Activated naive CD4-positive, alpha-beta T cell treated with anti-CD3 and anti-CD28 coated beads for 36 hours (primary cell): ENCODE results near the gene RHOA. TPM values are rescaled to one million over a fixed set of nuclear protein-coding genes. Genes with fewer than 3 reads are reported as not detected.
A peak's percentile ranks its signal among the peaks of the same experiment; 100 is the strongest.

ENCODE experiments used
- CTCF ChIA-PET: fragments of 350-600 bp; sonication (Branson Sonifier 250); formaldehyde crosslinking; loops from one replicate; lab custom pipeline; 2021; ENCODE audit warnings: antibody characterized with exemption; lab: Charles Lee
- DNase-seq: peaks from one replicate; pipeline ENCODE4 v3.0.0-alpha.2; 2020
- H3K27ac Mint-ChIP-seq: one replicate; pipeline ENCODE4 v1.8.0; 2021; ENCODE audit warnings: mild to moderate bottlenecking, mixed read lengths
- H3K27me3 Mint-ChIP-seq: one replicate; pipeline ENCODE4 v1.8.0; 2021; ENCODE audit warnings: low read depth, mixed read lengths
- H3K36me3 Mint-ChIP-seq: one replicate; pipeline ENCODE4 v1.8.0; 2021; ENCODE audit warnings: low read depth, mixed read lengths
- H3K4me1 Mint-ChIP-seq: one replicate; pipeline ENCODE4 v1.8.0; 2021; ENCODE audit warnings: low read depth, mixed read lengths
- H3K4me3 Mint-ChIP-seq: one replicate; pipeline ENCODE4 v1.8.0; 2021; ENCODE audit warnings: mild to moderate bottlenecking, moderate library complexity, mixed read lengths
- H3K9me3 Mint-ChIP-seq: one replicate; pipeline ENCODE4 v1.8.0; 2021; ENCODE audit warnings: mixed read lengths
- intact Hi-C: fragments of 100-400 bp; cut with micrococcal nuclease; formaldehyde crosslinking; loops from one replicate; pipeline ENCODE4 v1.15.1; 2023
- total RNA-seq, 2 experiments: library from RNA; stranded (reverse); gene quantifications; one replicate each; pipeline ENCODE4 v1.2.3, GENCODE V29; 2021

Gene RHOA
- total RNA-seq, 2 experiments from 2014 or later, result 463 to 491 TPM

DNA sequence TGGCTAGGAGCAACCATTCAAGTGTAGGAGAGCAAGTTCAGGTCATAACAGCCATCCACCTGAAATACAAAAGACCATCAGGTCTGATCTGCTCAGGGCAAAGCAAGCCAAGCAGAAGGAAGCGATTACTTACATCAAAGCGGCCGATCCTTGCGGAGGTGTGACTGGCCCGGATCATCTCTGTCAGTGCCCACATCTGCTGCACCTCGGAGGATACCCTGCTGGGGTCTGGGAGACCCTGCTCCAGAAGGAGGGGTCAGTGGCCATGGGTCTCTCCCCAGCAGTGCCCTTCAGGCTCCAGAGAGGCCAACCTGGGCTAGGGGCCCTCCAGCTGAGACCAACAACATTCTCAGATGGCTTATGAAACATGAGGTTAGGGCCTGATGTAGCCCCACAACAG is 13.0 kb upstream of the RHOA start:
- no peak overlapping the region for H3K27ac Mint-ChIP-seq
- CTCF ChIA-PET, result interaction anchor here (0.9 to 1.6 kb wide), 2 partner anchors 9 to 85 kb away, joined by 3 to 6 read pairs; partner anchors contain the start of gene USP4
- H3K27me3 Mint-ChIP-seq, result no peaks in the 10 kb centered on the region
- no peak for DNase-seq
- peaks cover 43% of the 10 kb centered on the region for H3K4me1 Mint-ChIP-seq
- no peaks in the 10 kb centered on the region for H3K9me3 Mint-ChIP-seq
- H3K4me3 Mint-ChIP-seq, result no peak overlapping the region
- peaks cover 3% of the 10 kb centered on the region for H3K36me3 Mint-ChIP-seq
- intact Hi-C loops, result no loop called here

DNA sequence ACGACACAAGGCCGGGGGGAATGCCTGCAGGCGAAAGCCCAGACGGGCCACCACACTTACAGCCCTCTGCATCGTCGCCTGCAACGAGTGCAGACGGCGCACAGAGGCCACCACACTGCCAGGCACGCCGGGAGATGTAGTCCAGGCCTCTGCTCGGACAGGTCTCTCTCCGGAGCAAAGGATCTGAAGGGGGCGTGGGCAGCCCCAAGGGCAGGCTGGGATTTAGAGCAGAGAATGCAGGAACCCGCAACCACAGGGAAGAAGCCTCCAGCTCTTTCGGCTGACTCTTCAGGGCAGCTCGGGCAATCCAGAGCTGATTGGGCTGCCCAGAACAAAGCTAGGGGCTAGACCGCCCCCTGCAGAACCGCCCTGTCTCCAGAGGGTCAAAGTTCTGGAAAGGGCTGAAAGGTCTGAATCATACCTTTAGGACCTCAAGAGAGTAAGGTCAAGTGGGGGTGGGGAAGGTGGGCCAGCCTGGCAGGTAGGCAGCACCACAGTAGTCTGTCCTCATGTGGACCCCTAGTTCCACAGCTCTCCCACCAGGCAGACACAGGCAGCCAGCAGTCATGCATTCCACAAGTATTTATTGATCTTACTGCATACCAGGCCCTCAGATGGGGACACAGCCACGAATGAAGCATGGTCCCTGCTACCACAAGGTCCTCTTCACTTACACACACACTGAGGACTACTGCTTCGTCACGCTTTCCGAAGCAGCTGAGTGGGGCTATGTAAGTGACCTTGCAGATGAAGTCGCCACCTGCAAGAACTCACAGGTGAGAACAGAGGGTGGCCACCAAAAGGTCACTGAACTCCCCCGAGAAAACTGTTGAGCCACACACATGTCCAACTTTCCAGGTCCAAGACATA is 10.8 kb upstream of the RHOA start, which contains the start of gene AMT:
Gene AMT, minus strand, starts transcription at position 95 of the 870 bp plus-strand sequence. Its CDS starts 23 bp downstream, at position 72.
- H3K4me3 Mint-ChIP-seq, result no peak within 1 kb of the TSS
- no peaks in the 10 kb centered on the region for H3K9me3 Mint-ChIP-seq
- CTCF ChIA-PET, result interaction anchor here (0.6 kb wide), 1 partner anchor 29 kb away, joined by 3 read pairs; no protein-coding TSS in a partner anchor
- peaks cover 44% of the 10 kb centered on the region for H3K4me1 Mint-ChIP-seq
- no peak for DNase-seq
- peaks cover 5% of the 10 kb centered on the region for H3K36me3 Mint-ChIP-seq
- no peak within 1 kb of the TSS for H3K27ac Mint-ChIP-seq
- intact Hi-C loops, result no loop called here
- H3K27me3 Mint-ChIP-seq, result no peaks in the 10 kb centered on the region

DNA sequence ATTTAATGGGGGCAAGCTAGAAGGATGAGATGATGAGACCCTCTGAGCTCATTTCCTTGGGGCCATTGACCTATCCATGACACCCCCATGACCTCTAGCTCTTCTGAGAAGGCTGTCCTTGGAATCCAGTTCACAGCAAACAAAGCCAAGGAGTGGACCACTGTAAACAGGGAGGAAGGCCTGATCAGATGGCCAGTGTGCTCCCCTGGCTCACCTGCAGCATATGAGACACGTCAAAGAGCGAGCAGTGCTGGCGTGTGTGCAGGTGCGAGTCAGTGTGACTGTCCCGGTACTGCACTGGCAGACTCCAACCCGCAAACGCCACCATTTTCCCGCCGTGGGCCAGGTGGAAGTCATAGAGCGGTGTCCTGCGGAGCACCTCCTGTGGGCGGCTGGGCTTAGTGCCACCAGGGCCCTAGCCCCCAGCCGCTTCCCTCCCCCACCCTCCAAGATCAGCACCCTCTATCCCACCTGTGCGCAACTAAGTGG is 10.2 kb upstream of the RHOA start:
- no peak overlapping the region for H3K27ac Mint-ChIP-seq
- H3K4me3 Mint-ChIP-seq, result no peak overlapping the region
- peak; percentile 40 for DNase-seq
- no peaks in the 10 kb centered on the region for H3K9me3 Mint-ChIP-seq
- peaks cover 50% of the 10 kb centered on the region for H3K4me1 Mint-ChIP-seq
- no peaks in the 10 kb centered on the region for H3K27me3 Mint-ChIP-seq
- intact Hi-C loops, result loop anchor here (1.0 kb wide), 2 partner anchors 7 to 10 kb away; partner anchors contain the start of genes NICN1 and TCTA
- CTCF ChIA-PET, result interaction anchor here (0.6 kb wide), 1 partner anchor 82 kb away, joined by 4 read pairs; the partner anchor contains the start of gene USP4
- H3K36me3 Mint-ChIP-seq, result peaks cover 5% of the 10 kb centered on the region

DNA sequence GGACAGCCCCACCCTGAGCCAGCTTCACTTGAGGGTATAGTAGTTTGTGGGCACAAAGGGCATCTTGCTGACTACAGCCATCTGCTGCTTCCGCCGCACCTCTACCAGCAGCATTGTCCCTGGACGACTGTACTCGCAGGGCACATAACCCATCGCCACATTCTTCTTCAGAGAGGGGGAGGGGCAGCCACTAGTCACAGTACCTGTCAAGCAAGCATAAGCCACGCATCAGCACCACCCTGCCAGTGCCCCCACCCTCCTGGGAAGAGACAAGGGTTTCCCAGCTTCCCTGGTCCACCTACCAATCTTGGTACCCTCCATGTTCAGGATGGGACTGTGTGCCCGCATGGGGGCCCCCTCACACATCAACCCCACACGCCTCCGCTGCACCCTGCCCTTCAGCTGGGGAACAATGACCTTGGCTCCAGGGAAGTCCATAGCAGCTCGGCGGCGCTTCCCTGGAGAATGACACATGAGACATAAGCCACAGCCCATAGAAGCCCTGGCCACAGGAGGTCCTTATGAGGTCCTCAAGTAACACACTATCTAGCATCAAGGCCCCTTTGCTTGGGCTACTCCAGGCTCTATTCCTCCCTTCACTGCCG is 5.8 kb upstream of the RHOA start:
- H3K27ac Mint-ChIP-seq, result peak overlapping the region; percentile 95
- intact Hi-C loops, result no loop called here
- CTCF ChIA-PET, result interaction anchor here (0.9 to 1.5 kb wide), 2 partner anchors 77 to 247 kb away, joined by 3 read pairs; partner anchors contain the start of gene USP4

DNA sequence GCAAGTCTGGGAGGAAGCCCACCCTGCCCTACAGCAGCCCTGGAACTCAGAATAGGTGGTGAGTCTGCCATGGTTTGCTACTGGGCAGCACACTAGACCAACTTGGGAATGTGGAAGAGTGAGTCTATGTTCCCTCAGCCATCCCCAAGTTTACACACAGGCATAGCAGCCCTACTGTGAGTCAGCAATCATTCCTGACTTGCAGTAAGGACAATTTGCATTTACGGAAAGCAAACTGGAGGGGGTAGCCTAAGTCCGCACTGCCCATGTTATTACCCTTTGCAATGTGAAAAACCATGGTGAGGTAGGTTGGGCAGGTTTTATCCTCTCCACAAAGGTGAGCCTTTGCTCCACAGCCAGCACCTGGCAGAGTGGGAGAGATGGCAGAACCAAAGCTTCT is 5.1 kb upstream of the RHOA start:
- DNase-seq, result no peak
- CTCF ChIA-PET, result interaction anchor here (1.5 to 2.6 kb wide), 4 partner anchors 30 to 77 kb away, joined by 3 to 23 read pairs (median 10); partner anchors contain the start of gene USP4
- Mint-ChIP-seq H3K27ac (peak overlapping the region; percentile 95), H3K4me3 (no peak overlapping the region), H3K36me3 (peaks cover 10% of the 10 kb centered on the region), H3K9me3 (no peaks in the 10 kb centered on the region), H3K27me3 (no peaks in the 10 kb centered on the region), H3K4me1 (peaks cover 72% of the 10 kb centered on the region)
- intact Hi-C loops, result no loop called here

More for the DNA sequence above, 5.8 kb upstream of the RHOA start:
- Mint-ChIP-seq H3K27me3 (no peaks in the 10 kb centered on the region), H3K36me3 (peaks cover 10% of the 10 kb centered on the region), H3K4me1 (peaks cover 75% of the 10 kb centered on the region), H3K9me3 (no peaks in the 10 kb centered on the region), H3K4me3 (no peak overlapping the region)
- DNase-seq, result no peak

DNA sequence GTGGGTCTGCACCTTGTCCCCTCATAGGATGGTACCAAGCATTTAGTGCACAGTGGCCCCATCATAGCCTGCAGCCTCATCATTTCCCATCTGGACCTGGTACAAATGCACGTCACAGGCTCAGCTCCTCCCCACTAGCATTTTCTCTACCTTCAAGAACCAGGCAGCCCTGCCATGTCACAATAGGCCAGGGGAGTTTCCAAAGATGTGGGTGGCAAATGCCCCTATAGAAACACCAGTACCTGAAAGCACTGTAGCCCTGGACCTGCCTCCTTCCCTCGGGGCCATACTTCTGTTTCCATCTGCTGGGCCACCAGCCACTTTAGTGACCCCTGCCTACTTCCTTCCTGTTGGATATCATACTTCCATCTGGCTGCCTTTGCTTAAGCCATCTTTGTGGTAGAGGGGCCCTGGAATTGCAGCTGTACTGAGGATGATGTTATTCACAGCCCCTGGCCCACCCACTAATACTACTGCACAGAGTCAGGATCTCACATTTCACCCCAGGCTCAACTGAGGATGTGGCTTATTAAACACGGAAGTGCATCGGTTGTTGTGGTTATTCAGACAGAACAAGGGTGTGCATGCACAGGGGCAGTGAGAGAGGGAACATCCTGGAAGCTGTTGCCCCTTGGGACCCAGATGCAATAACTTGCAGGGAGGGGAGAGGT is 4.3 kb upstream of the RHOA start:
- CTCF ChIA-PET, result interaction anchor here (0.8 to 2.6 kb wide), 10 partner anchors 9 to 124 kb away, joined by 3 to 23 read pairs (median 4); partner anchors contain the start of genes NICN1 and USP4
- intact Hi-C loops, result loop anchor here (1.0 kb wide), 1 partner anchor 33 kb away; no protein-coding TSS in a partner anchor
- H3K27me3 Mint-ChIP-seq, result no peaks in the 10 kb centered on the region
- peak overlapping the region; percentile 95 for H3K27ac Mint-ChIP-seq
- peak; percentile 90 for DNase-seq
- no peaks in the 10 kb centered on the region for H3K9me3 Mint-ChIP-seq
- peak overlapping the region; percentile 36 for H3K4me3 Mint-ChIP-seq
- H3K4me1 Mint-ChIP-seq, result peaks cover 64% of the 10 kb centered on the region
- peaks cover 10% of the 10 kb centered on the region for H3K36me3 Mint-ChIP-seq

DNA sequence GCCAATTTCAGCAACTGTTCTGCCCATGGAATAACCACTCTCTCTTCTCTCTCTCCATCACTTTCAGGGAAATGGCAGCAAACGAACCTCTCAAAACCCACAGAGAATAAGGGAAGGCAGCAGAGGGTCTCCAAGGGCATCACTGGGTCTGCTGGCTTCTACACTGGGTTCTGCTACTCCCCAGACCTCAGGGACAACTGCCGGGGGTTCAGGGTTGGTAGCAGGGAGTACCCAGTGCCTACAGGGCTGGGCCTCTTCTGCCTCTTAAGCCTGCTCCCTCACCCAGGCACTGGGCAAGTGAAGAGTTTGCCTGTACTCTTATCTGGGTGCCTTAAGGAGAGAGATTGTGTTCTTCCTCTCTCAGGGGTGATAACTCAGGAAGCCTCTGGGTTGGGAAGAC is 3.0 kb upstream of the RHOA start:
- no peaks in the 10 kb centered on the region for H3K9me3 Mint-ChIP-seq
- H3K27me3 Mint-ChIP-seq, result no peaks in the 10 kb centered on the region
- CTCF ChIA-PET, result interaction anchor here (1.7 to 2.6 kb wide), 3 partner anchors 30 to 39 kb away, joined by 4 to 23 read pairs (median 10); no protein-coding TSS in a partner anchor
- H3K4me3 Mint-ChIP-seq, result no peak overlapping the region
- peaks cover 60% of the 10 kb centered on the region for H3K4me1 Mint-ChIP-seq
- peak overlapping the region; percentile 95 for H3K27ac Mint-ChIP-seq
- intact Hi-C loops, result loop anchor here (1.0 to 5.0 kb wide), 2 partner anchors 35 to 308 kb away; partner anchors contain the start of gene GMPPB
- H3K36me3 Mint-ChIP-seq, result peaks cover 18% of the 10 kb centered on the region
- DNase-seq, result no peak

DNA sequence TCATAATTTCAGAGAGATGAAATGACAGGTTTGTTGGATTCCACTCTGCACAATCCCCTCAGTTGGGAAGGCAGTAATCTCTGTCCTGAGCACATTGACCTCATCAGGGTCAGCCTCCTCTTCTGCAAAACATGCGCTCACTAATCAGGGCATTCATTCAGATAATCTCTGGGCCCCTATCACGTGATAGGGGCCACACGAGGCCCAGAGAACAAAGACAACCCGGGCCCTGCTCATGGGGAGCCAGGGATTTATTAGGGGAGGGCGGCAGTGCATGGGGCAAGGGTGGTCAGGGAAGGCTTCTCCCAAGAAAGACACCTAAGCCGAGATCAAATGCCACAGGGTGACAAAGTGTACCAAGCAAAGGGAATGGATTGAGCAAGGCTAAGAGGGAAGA is 1.6 kb upstream of the RHOA start:
- Mint-ChIP-seq H3K27me3 (no peaks in the 10 kb centered on the region), H3K4me1 (peaks cover 63% of the 10 kb centered on the region), H3K4me3 (peak overlapping the region; percentile 94), H3K27ac (peak overlapping the region; percentile 92), H3K9me3 (no peaks in the 10 kb centered on the region), H3K36me3 (peaks cover 18% of the 10 kb centered on the region)
- intact Hi-C loops, result loop anchor here (5.0 kb wide), 1 partner anchor 309 kb away; the partner anchor contains the start of gene GMPPB
- no peak for DNase-seq
- CTCF ChIA-PET, result interaction anchor here (1.4 kb wide), 2 partner anchors 16 to 73 kb away, joined by 3 to 4 read pairs; partner anchors contain the start of gene NICN1

DNA sequence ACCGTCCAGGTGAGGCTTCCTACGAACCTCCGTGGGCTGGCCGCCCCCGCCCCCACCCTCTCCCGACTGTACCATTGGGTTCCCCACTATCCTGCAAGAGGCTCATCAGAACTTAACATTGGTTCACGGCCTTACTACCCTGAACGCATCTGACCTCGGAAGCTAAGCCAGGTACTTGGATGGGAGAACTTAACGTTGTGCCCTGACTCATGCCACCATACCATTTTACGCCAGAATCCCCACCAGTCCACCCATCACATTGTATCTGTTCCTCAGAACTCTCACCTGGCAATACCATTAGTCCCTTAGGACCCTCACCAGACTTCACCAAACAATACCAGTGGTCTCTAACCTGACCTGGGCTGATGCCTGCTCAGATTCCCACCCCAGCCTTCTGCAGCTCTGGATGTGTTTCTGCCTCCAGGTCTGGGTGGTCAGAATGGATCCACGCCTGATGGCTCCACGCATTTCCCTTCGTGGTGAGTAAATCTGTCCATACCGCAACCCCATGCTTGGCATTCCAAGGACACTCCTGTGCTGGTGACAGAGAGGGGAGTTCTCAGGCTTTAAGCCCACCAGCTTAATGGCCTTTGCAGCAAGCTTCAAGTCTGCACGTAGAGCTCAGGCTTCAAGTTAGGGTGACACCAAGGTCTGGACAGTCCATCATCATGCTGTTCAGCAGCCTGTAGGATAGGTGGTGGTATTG is 1.0 kb upstream of the RHOA start:
- Mint-ChIP-seq H3K9me3 (no peaks in the 10 kb centered on the region), H3K4me3 (peak overlapping the region; percentile 94), H3K4me1 (peaks cover 64% of the 10 kb centered on the region), H3K36me3 (peaks cover 16% of the 10 kb centered on the region), H3K27me3 (no peaks in the 10 kb centered on the region), H3K27ac (peak overlapping the region; percentile 92)
- intact Hi-C loops, result loop anchor here (1.0 to 5.0 kb wide), 11 partner anchors 9 to 494 kb away; partner anchors contain the start of genes APEH, ARIH2, BSN and DAG1
- CTCF ChIA-PET, result interaction anchor here (0.9 to 1.4 kb wide), 3 partner anchors 16 to 72 kb away, joined by 3 to 4 read pairs (median 3); partner anchors contain the start of gene NICN1
- DNase-seq, result no peak

DNA sequence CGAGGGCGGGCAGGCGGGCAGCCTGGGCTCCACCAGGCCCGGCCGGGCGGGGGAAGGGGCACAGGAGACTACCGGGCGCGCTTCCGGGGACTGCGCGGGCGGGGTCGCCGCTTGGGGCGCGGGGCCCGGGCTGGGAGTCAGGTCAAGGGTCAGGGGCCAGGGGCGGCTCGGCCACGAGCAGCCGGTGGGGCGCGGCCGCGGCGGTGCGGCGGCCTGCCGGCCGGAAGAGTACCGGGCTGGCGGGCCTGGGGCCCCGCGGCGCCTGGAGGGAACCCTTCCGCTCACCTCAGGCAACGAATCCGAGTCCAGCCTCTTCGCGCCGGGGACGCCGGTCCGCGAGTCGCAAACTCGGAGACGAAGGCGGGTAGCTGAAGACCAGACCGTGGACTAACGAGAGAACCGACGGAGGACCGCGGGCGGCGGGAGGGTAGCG is 225 bp downstream of the RHOA start:
- Mint-ChIP-seq H3K4me3 (peak overlapping the region; percentile 94), H3K27ac (peak overlapping the region; percentile 92), H3K9me3 (no peaks in the 10 kb centered on the region), H3K4me1 (peaks cover 64% of the 10 kb centered on the region), H3K36me3 (peaks cover 15% of the 10 kb centered on the region), H3K27me3 (no peaks in the 10 kb centered on the region)
- intact Hi-C loops, result loop anchor here (5.0 kb wide), 1 partner anchor 311 kb away; the partner anchor contains the start of gene GMPPB
- peak; percentile 65 for DNase-seq
- CTCF ChIA-PET, result interaction anchor here (0.6 kb wide), 1 partner anchor 74 kb away, joined by 4 read pairs; no protein-coding TSS in a partner anchor
